Right lobe of liver (tissue), 6 donors: ENCODE measurements around the gene KSR2. TPM values are rescaled to one million over a fixed set of nuclear protein-coding genes. Genes with fewer than 3 reads are reported as not detected.

Experiments used
- ATAC-seq, 4 donors: fragments of 200-7000 bp; cut with Tn5 transposase; one replicate each; pipeline ENCODE4 v1.9.1; 2020; ENCODE audit warnings: mild to moderate bottlenecking in 4 of 4, moderate library complexity in 4 of 4
- DNase-seq, 3 donors: peaks; one replicate each; pipeline ENCODE4 v3.0.0-alpha.2; 2020
- H3K27ac ChIP-seq, 3 donors: fragments of 200-600 bp; one replicate each; pipeline ENCODE4 v1.8.0; 2022
- H3K27me3 ChIP-seq, 2 donors: fragments of 200-600 bp; one replicate each; pipeline ENCODE4 v1.8.0; 2022
- H3K36me3 ChIP-seq, 4 donors: fragments of 200-600 bp; sonication (generic) in 1 of 4; one replicate each; pipeline versions ENCODE4 v1.5.1 to v1.8.0; 2017 to 2022; ENCODE audit warnings: control low read depth in 1 of 4
- H3K4me1 ChIP-seq, 4 donors: fragments of 200-600 bp; sonication (generic) in 1 of 4; one replicate each; pipeline versions ENCODE4 v1.5.1 to v1.8.0; 2017 to 2022; ENCODE audit warnings: control low read depth in 1 of 4
- H3K4me3 ChIP-seq, 3 donors: fragments of 200-600 bp; one replicate each; pipeline ENCODE4 v1.8.0; 2022
- H3K9me3 ChIP-seq, 4 donors: fragments of 200-600 bp; sonication (generic) in 1 of 4; one replicate each; pipeline versions ENCODE4 v1.5.1 to v1.8.0; 2017 to 2022; ENCODE audit warnings: control low read depth in 1 of 4
- POLR2A ChIP-seq: fragments of 450-650 bp; IDR thresholded peaks from one replicate; pipeline ENCODE4 v1.6.1; 2017; ENCODE audit warnings: antibody characterized with exemption, mild to moderate bottlenecking
- WGBS: methylation state at CpG from one replicate; pipeline ENCODE4 v1.1.6; 2018; ENCODE audit warnings: low coverage, low lambda C conversion rate; ENCODE audit not compliant: insufficient coverage; ENCODE audit errors: missing lambda C conversion rate; 5-methylcytosine and 5-hydroxymethylcytosine counted together
- intact Hi-C, 2 donors: fragments of 100-400 bp; cut with DNase I; formaldehyde crosslinking; loops; one replicate each; pipeline versions ENCODE4 v1.11.2 to v1.14.1; 2022
- total RNA-seq, 6 experiments: library from RNA; depleted of rRNA in 2 of 6; stranded (reverse); fragments of >200 nt in 2 of 6; fragmentation: NEBNext Ultra II Directional in 3 of 6; extraction: Animal tissue kit (Norgen Biotek cat#: 25700) in 3 of 6; gene quantifications; one replicate each; pipeline versions ENCODE4 v1.1.0 to v1.2.4, GENCODE V29; 2016 to 2023
- TF ChIP-seq, protein P1 (sequence below), 4 donors: fragments of 200-600 bp in 3 of 4; fragments of 450-650 bp in 1 of 4; IDR thresholded peaks; one replicate each; pipeline versions ENCODE4 v1.5.1 to v1.8.0; 2016 to 2022; ENCODE audit warnings: antibody characterized with exemption in 4 of 4, mild to moderate bottlenecking in 2 of 4
- donor health status: DM: no; HTN: yes; CAD: no.
- donor health status: DM: no; HTN: no; CAD: no.
- donor health status: DM: no; HTN: no; CAD: no.
- donor health status: DM: no; HTN: yes; CAD: no.
- donor health status: DM: no; HTN: yes; CAD: no.

KSR2 gene
- total RNA-seq, 6 experiments from 2014 or later: 0.02 to 0.07 (median 0.02) TPM; not detected in 2

DNA sequence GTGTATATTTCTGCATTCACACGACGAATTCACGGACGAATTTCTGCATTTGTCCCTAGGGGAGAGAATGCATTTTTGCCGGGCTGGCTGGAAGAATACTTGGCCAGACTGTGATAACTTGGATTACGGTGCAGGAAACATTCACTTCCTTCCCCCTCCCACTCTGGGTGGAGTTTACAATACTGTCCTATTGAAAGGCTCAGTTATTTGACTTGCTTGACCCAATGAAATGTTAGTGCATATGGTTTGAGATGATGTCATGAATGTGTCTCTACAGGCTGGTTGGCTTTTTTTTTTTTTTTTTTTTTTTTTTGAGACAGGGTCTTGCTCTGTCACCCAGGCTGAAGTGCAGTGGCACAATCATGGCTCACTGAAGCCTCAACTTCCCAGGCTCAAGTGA lies 516.7 kb downstream of the KSR2 start:
- Histone ChIP-seq H3K27ac (no peak overlapping the region), H3K4me1 (no peaks in the 10 kb centered on the region), H3K36me3 (no peaks in the 10 kb centered on the region), H3K27me3 (no peaks in the 10 kb centered on the region), H3K4me3 (no peak overlapping the region), H3K9me3 (no peaks in the 10 kb centered on the region)
- no peak for TF ChIP-seq POLR2A
- TF ChIP-seq, protein P1, sequence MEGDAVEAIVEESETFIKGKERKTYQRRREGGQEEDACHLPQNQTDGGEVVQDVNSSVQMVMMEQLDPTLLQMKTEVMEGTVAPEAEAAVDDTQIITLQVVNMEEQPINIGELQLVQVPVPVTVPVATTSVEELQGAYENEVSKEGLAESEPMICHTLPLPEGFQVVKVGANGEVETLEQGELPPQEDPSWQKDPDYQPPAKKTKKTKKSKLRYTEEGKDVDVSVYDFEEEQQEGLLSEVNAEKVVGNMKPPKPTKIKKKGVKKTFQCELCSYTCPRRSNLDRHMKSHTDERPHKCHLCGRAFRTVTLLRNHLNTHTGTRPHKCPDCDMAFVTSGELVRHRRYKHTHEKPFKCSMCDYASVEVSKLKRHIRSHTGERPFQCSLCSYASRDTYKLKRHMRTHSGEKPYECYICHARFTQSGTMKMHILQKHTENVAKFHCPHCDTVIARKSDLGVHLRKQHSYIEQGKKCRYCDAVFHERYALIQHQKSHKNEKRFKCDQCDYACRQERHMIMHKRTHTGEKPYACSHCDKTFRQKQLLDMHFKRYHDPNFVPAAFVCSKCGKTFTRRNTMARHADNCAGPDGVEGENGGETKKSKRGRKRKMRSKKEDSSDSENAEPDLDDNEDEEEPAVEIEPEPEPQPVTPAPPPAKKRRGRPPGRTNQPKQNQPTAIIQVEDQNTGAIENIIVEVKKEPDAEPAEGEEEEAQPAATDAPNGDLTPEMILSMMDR (IDR thresholded peaks at IDR 0.05): no peak
- intact Hi-C loops: no loop called here
- ATAC-seq (no peak), DNase-seq (no peak)
- WGBS: 65% methylated on average over 6 of the region's 6 CpGs

DNA sequence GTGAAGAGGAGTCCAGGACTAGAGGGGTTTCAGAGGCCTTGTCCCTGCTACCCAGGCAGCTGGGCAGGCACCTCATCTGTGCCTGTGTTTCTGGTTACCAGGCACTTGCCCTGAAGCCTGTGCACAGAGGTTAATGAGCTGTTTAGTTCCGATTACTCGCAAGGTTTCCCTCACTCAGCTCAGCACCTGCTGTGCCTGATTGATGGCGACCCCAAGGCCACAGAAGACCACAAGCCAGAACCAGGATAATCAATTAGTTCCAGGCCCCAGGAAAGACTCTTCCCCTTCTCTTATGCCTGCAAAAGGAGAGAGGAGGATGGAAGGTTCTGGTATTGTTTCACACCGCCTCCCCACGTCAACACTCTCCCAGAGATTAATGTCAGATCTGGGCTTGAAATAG lies 518.6 kb downstream of the KSR2 start:
- Histone ChIP-seq H3K4me3 (no peak overlapping the region), H3K4me1 (no peaks in the 10 kb centered on the region), H3K36me3 (no peaks in the 10 kb centered on the region), H3K9me3 (no peaks in the 10 kb centered on the region), H3K27ac (no peak overlapping the region), H3K27me3 (no peaks in the 10 kb centered on the region)
- intact Hi-C loops: no loop called here
- TF ChIP-seq, protein P1 (IDR thresholded peaks at IDR 0.05): no peak
- no peak for TF ChIP-seq POLR2A
- DNase-seq (no peak), ATAC-seq (no peak)
- 67% methylated on average over 2 of the region's 5 CpGs for WGBS

DNA sequence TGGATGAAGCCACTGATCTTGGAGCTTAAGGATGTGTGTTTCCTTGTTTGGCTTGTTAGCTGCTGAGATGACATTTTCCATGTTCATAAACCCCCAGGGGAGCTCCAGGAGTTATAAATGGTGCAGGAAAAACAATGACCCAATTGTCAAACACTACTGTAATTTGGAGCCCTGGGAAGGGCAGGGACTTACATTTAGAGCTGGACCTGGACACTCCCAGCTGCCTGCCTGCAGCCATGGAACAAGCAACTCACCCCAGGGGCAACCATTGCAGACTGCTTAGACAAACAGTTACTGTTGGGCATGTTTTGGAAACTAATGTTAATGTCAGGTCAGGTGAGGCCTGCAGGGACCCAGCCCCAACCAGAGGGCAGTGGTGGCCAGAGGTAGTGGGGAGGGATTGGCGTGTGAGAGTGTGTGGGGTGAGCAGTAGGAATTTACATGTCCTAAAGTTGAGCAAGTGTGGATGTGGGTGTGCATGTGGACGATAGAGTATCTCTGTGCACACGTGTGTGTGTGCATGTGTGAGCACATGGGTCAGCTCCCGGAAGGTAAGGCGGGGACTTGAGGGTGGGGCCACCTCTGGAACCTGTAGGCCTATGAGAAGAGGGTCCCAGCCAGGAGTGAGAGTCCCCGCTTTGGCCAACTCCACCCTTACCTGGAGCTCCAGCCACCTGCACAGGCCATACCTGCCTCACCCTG lies 521.0 kb downstream of the KSR2 start:
- Histone ChIP-seq H3K4me3 (no peak overlapping the region), H3K4me1 (no peaks in the 10 kb centered on the region), H3K27ac (no peak overlapping the region), H3K9me3 (no peaks in the 10 kb centered on the region), H3K36me3 (no peaks in the 10 kb centered on the region), H3K27me3 (no peaks in the 10 kb centered on the region)
- no peak for DNase-seq
- ATAC-seq: peak in 1 of 4 donors; percentile 28
- WGBS: 57% methylated on average over 3 of the region's 6 CpGs
- intact Hi-C loops: no loop called here
- TF ChIP-seq POLR2A: no peak
- TF ChIP-seq, protein P1 (IDR thresholded peaks at IDR 0.05): no peak

DNA sequence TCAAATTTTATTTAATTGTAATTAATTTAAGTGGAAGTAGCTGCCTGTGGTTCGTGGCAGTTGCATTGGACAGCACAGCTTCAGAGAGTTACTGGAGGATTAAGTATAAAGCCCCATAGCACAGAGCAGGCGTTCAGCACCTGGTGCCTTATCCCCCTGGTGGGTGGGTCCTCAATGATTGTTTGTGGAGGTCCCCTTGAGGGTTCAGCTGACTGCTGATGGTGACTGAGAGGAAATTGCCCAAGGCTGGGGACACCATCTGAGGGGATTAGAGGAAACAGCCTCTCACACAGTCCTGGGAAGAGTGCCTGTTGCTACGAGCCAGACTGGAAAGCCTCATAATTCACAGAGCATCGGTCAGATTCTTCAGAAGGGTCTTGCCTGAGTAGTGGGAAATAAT lies 524.0 kb downstream of the KSR2 start:
- TF ChIP-seq, protein P1 (IDR thresholded peaks at IDR 0.05): no peak
- TF ChIP-seq POLR2A: no peak
- Histone ChIP-seq H3K4me1 (no peaks in the 10 kb centered on the region), H3K27me3 (no peaks in the 10 kb centered on the region), H3K27ac (no peak overlapping the region), H3K4me3 (no peak overlapping the region), H3K36me3 (no peaks in the 10 kb centered on the region), H3K9me3 (no peaks in the 10 kb centered on the region)
- DNase-seq (no peak), ATAC-seq (no peak)
- intact Hi-C loops: no loop called here
- WGBS: 64% methylated on average over 4 of the region's 4 CpGs
